GM21576 (cell line): ENCODE data around the gene CCDC158.
"Not testable (repeated sequence)": the region's sequence is repeated elsewhere in the genome, so short reads cannot be mapped to it uniquely, and the experiment has no call there.

Experiments
- ATAC-seq: cut with Tn5 transposase; IDR thresholded peaks from one replicate; pipeline ENCODE4 v1.9.1; 2021; ENCODE audit warnings: mild to moderate bottlenecking, moderate library complexity; ENCODE audit not compliant: unreplicated experiment

The CCDC158 gene

DNA sequence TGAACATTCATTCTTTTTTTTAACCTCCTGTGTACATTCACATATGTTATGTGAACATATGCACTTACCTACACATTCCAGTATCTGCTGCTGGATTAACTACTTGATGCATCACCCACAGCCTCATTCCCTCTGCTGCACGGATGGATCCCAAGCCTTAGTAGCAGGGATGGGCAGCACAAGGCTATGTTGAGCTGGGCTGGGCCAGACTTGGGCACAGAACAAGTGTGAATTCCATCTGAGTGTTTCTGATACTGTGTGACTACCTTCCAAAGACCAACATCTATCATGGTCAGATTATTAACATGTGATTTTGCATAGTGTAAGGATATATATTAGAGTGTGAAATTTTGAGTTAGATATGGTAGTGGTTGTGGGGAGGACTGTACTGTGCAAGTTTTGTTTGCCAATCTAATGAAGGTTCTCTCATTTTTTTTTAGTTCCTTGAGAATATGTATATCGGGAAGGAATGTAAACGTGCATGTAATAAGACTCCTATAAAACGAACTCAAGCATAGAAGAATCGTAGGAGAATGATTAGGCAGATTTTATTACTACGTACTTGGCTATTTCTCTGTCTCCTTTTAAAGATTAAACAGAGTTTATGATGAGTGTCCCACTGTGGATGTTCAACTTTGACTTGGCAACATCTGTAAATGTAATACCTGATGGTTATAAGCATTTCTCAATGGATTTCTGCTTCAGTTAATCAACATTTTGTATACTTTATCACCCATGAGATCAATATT lies 137.8 kb downstream of the CCDC158 start:
- ATAC-seq: no peak

- ATAC-seq: not testable (repeated sequence)
These were observed 139.3 kb downstream of the CCDC158 start for GRCh38 chr4:76281594-76281993.

- no peak for ATAC-seq
These were observed 140.2 kb downstream of the CCDC158 start for GRCh38 chr4:76280488-76281441.

- no peak for ATAC-seq
These were observed 141.5 kb downstream of the CCDC158 start for GRCh38 chr4:76279462-76279861.

GRCh38 chr4:76278583-76278982 lies 142.4 kb downstream of the CCDC158 start:
- no peak for ATAC-seq

DNA sequence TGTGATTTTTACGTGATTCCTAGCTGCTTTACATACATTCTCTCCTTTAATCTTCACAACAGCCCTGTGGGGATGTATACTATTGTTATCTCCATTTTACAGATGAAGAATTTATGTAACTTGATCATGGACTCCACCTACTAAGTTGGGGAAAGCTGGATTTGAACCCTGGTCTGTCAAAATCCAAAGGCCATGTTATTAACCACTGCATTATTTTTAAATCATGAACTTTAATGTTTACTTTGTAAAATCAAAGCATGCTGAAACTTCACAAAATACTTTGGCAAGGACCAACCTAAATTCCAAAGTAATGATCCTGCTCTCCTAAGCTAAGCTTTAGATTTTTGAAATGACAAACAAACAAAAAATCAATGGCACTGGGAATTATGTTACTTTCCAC lies 143.3 kb downstream of the CCDC158 start:
- ATAC-seq: no peak

DNA sequence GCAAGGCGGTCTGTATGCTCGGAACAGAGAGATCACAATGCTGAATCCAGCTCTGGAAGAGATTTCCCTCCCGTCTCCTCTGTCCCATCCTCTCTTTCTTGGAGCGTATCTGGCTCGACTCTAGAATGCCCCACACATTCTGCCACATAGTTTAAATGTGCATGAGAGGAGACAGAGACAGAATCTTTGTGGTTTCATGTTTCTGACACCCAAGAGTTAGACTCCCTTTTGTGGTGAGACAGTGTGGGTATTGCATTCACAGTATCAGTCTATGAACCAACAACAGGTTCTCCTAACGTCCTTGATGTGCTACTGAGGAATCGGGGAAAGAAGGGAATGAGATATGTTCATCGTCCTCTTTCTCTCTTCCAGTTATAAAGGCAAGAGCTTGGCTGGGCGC lies 144.1 kb downstream of the CCDC158 start:
- ATAC-seq: no peak

DNA sequence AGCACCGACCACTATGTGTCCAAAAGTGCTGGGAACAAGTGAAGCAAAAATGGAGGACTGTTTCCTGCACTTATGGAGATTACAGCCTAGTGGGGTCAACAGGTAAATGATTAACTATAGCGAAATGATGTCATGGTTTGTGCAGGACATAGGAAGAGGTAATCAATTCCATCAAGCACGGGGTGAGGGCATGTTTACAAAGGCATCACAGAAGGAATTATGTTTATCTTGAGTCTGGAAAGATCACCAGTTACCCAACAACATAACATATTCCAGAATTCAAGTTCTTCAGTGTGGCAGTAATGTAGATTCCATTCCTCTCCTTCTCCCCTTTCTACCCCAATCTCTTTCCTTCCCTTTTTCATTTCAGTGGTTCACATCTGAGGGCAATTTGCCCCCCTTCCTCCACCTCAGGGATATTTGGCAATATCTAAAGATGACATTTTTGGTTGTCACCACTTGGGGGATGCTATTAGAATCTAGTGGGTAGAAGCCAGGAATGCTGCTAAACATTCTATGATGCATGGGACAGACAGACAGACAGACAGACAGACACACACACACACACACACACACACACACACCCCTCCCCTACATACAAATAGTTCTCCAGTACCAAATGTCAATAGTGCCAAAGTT lies 145.3 kb downstream of the CCDC158 start:
- no peak for ATAC-seq

- ATAC-seq: no peak
These were observed 147.9 kb downstream of the CCDC158 start for GRCh38 chr4:76272999-76273398.

DNA sequence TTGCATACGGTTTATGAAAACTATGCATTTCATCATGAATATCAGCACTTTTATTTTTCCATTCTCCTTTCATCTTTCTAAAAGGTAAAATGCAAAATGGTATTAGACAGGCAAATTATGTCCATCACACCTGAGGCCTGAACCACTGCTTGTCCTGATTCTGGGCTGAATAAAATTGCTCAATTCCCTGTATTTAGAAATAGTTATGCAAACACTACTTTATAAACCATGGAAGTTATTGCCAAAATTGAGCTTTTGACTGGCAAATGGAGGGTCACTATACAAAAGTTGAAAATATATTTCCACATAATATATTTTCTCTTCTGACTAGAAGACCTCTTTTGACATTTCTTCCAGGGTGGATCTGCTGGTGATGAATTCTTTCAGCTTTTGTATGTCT lies 148.4 kb downstream of the CCDC158 start:
- no peak for ATAC-seq

- ATAC-seq: no peak
These were observed 148.9 kb downstream of the CCDC158 start for GRCh38 chr4:76272073-76272472.

DNA sequence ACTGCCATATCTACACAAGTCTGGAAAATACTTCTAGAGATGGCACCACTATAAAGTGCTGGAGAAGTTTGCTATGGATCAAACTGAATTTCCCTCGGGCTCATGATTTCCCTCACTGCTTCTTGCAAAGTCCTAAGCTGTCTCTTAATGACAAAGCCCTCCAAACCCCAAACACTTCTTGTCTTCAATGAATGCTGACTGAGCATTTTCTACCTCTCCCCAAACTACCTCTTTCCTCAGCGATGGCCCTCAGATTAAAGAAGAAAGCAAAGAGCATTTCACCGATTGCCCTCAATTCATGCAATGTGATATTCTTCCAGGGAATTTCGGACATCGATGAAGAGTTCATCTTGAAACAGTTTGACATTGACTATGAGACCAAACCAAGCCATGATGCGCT lies 149.7 kb downstream of the CCDC158 start:
- no peak for ATAC-seq

DNA sequence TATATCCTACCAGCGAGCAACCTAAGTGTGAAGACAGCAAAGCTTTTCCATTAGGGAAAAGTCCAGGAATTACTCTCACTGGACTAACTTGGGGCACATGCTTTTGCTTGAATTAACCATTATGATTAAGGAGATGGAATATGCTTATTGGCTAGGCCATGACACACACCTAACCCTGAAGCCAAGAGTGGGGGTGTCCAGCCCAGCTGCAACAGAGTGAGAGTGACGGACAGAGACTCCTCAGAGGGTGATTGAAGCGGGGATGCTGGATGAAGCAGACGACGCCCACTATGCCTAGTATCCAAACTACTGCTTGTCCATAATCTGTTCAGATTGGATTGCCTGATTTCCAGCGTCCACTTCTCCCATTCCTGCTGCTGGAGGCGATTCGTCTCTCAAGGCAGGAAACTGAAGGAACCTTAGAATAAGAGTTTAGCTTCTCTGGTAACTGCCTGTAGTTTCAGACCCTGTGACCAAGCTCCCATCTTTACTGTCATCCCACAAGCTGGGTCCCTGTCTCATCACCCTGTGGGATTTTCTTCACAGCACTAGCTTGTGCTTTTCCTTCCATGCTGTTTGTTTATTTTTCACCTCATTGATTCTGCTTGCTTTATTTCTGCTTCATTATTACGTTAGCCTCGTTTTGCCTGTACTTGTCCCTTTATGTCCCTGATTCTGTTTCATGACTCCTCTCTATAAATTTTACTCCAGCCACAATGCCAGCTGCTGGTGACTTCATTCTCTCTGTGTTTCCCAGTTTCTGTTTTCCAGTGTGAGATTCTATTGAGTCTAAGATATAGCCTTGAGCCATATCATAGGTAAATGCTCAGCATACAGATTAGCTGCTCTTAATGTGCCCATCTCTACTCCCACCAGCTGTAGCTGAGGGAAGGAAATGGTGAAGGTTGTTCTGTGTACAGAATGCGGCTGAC lies 150.4 kb downstream of the CCDC158 start:
- ATAC-seq: no peak

DNA sequence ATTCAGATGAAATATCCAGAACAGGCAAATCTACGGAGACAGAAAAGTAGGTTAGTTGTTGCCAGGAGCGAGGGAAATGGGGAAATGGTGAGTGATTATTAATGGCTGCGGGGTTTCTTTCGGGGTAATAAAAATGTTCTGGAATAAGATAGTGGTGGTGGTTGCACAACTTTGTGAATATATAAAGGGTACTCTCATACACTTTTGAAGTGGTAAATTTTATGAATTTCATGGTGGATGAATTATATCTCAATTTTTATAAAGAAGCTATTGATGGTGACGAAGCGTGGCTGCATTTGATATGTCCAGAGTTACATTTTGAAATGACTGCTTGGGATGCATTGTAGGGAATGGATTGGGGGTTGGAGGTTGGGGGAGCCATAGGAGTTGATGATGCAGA lies 153.1 kb downstream of the CCDC158 start:
- no peak for ATAC-seq

DNA sequence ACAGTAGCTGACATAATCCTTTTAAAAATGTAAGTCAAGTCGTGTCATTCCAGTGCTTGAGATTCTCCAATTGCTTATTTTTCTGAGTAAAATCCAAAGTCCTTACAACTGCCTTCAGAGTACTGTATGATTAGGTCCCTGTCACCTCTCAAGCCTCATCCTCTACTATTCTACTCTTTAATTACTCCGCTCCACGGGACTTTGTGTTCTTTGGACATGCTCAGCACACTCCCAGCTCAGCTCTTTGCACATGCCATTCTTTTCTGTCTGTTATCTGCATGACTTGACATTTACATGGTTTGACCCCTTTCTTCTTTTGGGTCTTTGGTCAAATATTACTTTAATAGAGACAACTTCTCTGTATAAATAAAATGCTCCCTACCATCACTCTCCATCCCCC lies 154.3 kb downstream of the CCDC158 start:
- no peak for ATAC-seq

- no peak for ATAC-seq
These were observed 155.2 kb downstream of the CCDC158 start for GRCh38 chr4:76265631-76266218.
